IMR-90 (cell line): ENCODE measurements around the gene TEKT5.

Source experiments
- BHLHE40 ChIP-seq: fragments of 150-350 bp; IDR thresholded peaks from 2 replicates; pipeline ENCODE4 v1.6.1; 2016; ENCODE audit warnings: mild to moderate bottlenecking, low read depth, low read length
- MXI1 ChIP-seq: IDR thresholded peaks from 2 replicates; pipeline ENCODE4 v1.6.1; 2012; ENCODE audit warnings: low read depth, mild to moderate bottlenecking, low read length, moderate library complexity, borderline replicate concordance
- POLR2A ChIP-seq: IDR thresholded peaks from 2 replicates; pipeline ENCODE4 v1.6.1; 2012; ENCODE audit warnings: mild to moderate bottlenecking, low read depth, low read length
- RFX5 ChIP-seq: IDR thresholded peaks from 2 replicates; pipeline ENCODE4 v1.8.0; 2012; ENCODE audit warnings: low read depth, mild to moderate bottlenecking, low read length, moderate library complexity
- TF ChIP-seq, protein P1 (sequence below): conservative IDR thresholded peaks from 2 replicates; pipeline ENCODE4 v1.5.1; 2012; ENCODE audit warnings: mild to moderate bottlenecking, low read depth, low read length, improper control_type of control experiment

DNA sequence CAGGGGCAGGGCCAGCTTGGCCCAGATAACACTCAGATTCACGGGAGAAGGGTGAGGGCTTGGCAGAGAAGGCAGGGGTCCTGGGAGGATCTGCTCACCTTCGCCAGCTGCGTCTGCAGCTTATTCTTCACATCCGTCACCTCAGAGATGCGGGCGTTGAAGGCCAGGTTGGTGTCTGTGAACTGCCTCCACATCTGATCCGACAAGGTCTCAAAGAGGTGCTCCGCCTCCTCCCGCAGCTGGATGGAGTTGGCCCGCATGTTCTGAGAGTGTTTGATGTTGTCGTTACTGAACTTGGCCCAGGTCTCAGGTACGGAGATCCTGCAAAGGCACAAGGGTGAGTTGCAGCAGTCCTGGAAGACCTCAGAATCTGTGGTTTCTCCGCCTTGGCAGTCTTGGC is 18.9 kb downstream of the TEKT5 start:
- TF ChIP-seq, protein P1, sequence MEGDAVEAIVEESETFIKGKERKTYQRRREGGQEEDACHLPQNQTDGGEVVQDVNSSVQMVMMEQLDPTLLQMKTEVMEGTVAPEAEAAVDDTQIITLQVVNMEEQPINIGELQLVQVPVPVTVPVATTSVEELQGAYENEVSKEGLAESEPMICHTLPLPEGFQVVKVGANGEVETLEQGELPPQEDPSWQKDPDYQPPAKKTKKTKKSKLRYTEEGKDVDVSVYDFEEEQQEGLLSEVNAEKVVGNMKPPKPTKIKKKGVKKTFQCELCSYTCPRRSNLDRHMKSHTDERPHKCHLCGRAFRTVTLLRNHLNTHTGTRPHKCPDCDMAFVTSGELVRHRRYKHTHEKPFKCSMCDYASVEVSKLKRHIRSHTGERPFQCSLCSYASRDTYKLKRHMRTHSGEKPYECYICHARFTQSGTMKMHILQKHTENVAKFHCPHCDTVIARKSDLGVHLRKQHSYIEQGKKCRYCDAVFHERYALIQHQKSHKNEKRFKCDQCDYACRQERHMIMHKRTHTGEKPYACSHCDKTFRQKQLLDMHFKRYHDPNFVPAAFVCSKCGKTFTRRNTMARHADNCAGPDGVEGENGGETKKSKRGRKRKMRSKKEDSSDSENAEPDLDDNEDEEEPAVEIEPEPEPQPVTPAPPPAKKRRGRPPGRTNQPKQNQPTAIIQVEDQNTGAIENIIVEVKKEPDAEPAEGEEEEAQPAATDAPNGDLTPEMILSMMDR = no peak
- TF ChIP-seq MXI1 (no peak), BHLHE40 (no peak), POLR2A (no peak), RFX5 (no peak)
